ENCODE measurements around the gene NEK10. TPM values are rescaled to one million over a fixed set of nuclear protein-coding genes. Genes with fewer than 3 reads are reported as not detected.

The NEK10 gene
- total and polyA plus RNA-seq, 2 of the 13 experiments (the other 11 are each of a cell fraction or from before 2014, with no cell fraction given) = 2.8 to 14.2 TPM

DNA sequence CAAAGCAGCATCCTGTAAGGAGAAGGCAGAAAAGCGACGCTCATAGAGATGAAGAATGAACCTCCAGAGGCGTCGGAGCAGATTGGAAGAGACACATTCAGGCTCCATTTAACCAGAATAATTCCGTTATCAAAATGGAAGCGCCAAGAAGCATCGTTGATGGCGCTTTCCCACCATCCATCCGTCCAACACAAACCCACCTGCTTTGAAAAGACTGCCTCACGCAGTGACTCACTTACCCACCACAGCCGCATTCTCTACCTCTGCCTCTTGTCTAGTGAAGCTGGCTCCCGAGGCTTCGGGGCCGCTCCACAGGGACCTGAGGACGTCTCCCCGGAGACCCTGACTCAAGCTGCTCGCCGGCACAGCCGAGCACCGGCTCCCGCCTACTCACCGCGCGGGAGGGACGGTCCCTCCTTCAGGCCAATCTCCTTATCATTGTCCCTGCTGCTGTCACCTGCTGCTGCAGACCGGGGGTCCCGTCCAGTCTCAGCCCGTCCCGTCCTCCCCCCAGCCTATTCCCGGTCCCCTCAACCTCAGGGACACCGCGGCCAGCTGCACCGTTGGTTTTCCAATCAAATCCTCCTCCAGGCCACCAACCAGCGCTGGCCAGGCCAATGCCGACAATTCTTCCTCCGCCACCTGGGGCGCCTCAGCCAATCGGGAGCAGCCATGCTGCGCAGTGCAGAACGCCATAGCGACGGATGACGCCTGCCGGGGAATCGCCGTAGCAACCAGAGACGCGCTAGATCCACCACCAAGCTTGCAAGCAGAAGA is at the start of gene NEK10 (continued):
- TF ChIP-seq, protein P1, sequence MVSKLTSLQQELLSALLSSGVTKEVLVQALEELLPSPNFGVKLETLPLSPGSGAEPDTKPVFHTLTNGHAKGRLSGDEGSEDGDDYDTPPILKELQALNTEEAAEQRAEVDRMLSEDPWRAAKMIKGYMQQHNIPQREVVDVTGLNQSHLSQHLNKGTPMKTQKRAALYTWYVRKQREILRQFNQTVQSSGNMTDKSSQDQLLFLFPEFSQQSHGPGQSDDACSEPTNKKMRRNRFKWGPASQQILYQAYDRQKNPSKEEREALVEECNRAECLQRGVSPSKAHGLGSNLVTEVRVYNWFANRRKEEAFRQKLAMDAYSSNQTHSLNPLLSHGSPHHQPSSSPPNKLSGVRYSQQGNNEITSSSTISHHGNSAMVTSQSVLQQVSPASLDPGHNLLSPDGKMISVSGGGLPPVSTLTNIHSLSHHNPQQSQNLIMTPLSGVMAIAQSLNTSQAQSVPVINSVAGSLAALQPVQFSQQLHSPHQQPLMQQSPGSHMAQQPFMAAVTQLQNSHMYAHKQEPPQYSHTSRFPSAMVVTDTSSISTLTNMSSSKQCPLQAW (CRISPR knock-in tag; IDR thresholded peaks at IDR 0.05) = peak; percentile 87
- TF ChIP-seq, protein P2, sequence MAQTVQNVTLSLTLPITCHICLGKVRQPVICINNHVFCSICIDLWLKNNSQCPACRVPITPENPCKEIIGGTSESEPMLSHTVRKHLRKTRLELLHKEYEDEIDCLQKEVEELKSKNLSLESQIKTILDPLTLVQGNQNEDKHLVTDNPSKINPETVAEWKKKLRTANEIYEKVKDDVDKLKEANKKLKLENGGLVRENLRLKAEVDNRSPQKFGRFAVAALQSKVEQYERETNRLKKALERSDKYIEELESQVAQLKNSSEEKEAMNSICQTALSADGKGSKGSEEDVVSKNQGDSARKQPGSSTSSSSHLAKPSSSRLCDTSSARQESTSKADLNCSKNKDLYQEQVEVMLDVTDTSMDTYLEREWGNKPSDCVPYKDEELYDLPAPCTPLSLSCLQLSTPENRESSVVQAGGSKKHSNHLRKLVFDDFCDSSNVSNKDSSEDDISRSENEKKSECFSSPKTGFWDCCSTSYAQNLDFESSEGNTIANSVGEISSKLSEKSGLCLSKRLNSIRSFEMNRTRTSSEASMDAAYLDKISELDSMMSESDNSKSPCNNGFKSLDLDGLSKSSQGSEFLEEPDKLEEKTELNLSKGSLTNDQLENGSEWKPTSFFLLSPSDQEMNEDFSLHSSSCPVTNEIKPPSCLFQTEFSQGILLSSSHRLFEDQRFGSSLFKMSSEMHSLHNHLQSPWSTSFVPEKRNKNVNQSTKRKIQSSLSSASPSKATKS (CRISPR knock-in tag; IDR thresholded peaks at IDR 0.05) = no peak
- TF ChIP-seq YY1 (IDR thresholded peaks at IDR 0.05; ENCODE audit: insufficient read depth, insufficient replicate concordance, low read depth, low read length) = peak; percentile 62
- 0 out of 2 replicates have a peak, but pooled peaks have one; percentile 35 for TF ChIP-seq NR2C2 (CRISPR knock-in tag; IDR thresholded peaks at IDR 0.05; ENCODE audit: borderline replicate concordance)
- no peak for TF ChIP-seq ZNF367 (CRISPR knock-in tag; IDR thresholded peaks at IDR 0.05; ENCODE audit: borderline replicate concordance)
- TF ChIP-seq, protein P3, sequence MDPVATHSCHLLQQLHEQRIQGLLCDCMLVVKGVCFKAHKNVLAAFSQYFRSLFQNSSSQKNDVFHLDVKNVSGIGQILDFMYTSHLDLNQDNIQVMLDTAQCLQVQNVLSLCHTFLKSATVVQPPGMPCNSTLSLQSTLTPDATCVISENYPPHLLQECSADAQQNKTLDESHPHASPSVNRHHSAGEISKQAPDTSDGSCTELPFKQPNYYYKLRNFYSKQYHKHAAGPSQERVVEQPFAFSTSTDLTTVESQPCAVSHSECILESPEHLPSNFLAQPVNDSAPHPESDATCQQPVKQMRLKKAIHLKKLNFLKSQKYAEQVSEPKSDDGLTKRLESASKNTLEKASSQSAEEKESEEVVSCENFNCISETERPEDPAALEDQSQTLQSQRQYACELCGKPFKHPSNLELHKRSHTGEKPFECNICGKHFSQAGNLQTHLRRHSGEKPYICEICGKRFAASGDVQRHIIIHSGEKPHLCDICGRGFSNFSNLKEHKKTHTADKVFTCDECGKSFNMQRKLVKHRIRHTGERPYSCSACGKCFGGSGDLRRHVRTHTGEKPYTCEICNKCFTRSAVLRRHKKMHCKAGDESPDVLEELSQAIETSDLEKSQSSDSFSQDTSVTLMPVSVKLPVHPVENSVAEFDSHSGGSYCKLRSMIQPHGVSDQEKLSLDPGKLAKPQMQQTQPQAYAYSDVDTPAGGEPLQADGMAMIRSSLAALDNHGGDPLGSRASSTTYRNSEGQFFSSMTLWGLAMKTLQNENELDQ (CRISPR knock-in tag; IDR thresholded peaks at IDR 0.05; ENCODE audit: borderline replicate concordance) = no peak
- TF ChIP-seq, protein P4, sequence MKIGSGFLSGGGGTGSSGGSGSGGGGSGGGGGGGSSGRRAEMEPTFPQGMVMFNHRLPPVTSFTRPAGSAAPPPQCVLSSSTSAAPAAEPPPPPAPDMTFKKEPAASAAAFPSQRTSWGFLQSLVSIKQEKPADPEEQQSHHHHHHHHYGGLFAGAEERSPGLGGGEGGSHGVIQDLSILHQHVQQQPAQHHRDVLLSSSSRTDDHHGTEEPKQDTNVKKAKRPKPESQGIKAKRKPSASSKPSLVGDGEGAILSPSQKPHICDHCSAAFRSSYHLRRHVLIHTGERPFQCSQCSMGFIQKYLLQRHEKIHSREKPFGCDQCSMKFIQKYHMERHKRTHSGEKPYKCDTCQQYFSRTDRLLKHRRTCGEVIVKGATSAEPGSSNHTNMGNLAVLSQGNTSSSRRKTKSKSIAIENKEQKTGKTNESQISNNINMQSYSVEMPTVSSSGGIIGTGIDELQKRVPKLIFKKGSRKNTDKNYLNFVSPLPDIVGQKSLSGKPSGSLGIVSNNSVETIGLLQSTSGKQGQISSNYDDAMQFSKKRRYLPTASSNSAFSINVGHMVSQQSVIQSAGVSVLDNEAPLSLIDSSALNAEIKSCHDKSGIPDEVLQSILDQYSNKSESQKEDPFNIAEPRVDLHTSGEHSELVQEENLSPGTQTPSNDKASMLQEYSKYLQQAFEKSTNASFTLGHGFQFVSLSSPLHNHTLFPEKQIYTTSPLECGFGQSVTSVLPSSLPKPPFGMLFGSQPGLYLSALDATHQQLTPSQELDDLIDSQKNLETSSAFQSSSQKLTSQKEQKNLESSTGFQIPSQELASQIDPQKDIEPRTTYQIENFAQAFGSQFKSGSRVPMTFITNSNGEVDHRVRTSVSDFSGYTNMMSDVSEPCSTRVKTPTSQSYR (CRISPR knock-in tag; IDR thresholded peaks at IDR 0.05; ENCODE audit: borderline replicate concordance) = no peak
- TF ChIP-seq SMARCC2 (IDR thresholded peaks at IDR 0.05) = no peak
- TF ChIP-seq ZNF20 (CRISPR knock-in tag; IDR thresholded peaks at IDR 0.05) = no peak
- peak; percentile 100 for TF ChIP-seq MXI1 (IDR thresholded peaks at IDR 0.05; ENCODE audit: borderline replicate concordance, low read depth, low read length)
- no peak for TF ChIP-seq HNRNPH1 (optimal IDR thresholded peaks at IDR 0.05; ENCODE audit: low read depth, low read length)
- TF ChIP-seq NFE2L2 (IDR thresholded peaks at IDR 0.05; ENCODE audit: low read length) = no peak
- no peak for TF ChIP-seq ZNF232 (CRISPR knock-in tag; IDR thresholded peaks at IDR 0.05; ENCODE audit: borderline replicate concordance)
- TF ChIP-seq ZNF678 (CRISPR knock-in tag; IDR thresholded peaks at IDR 0.05) = no peak
- TF ChIP-seq STAG1 (CRISPR knock-in tag; IDR thresholded peaks at IDR 0.05) = no peak
- TF ChIP-seq, protein P5, sequence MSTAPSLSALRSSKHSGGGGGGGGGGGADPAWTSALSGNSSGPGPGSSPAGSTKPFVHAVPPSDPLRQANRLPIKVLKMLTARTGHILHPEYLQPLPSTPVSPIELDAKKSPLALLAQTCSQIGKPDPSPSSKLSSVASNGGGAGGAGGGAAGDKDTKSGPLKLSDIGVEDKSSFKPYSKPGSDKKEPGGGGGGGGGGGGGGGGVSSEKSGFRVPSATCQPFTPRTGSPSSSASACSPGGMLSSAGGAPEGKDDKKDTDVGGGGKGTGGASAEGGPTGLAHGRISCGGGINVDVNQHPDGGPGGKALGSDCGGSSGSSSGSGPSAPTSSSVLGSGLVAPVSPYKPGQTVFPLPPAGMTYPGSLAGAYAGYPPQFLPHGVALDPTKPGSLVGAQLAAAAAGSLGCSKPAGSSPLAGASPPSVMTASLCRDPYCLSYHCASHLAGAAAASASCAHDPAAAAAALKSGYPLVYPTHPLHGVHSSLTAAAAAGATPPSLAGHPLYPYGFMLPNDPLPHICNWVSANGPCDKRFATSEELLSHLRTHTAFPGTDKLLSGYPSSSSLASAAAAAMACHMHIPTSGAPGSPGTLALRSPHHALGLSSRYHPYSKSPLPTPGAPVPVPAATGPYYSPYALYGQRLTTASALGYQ (CRISPR knock-in tag; IDR thresholded peaks at IDR 0.05) = no peak
- TF ChIP-seq ZNF780A (CRISPR knock-in tag; IDR thresholded peaks at IDR 0.05) = no peak

Data from HepG2 (cell line).